Vagina (tissue), 2 donors: ENCODE data around the gene DNAH1. TPM values are rescaled to one million over a fixed set of nuclear protein-coding genes. Genes with fewer than 3 reads are reported as not detected.
"Not testable (repeated sequence)": the region's sequence is repeated elsewhere in the genome, so short reads cannot be mapped to it uniquely, and the experiment has no call there.

ENCODE experiments used
- DNase-seq, 2 donors: peaks; one replicate each; pipeline ENCODE4 v3.0.0-alpha.2; 2017; ENCODE audit errors: extremely low spot score in 2 of 2
- H3K27ac ChIP-seq: fragments of 200-600 bp; sonication (generic); one replicate; pipeline ENCODE4 v1.5.1; 2019
- H3K27me3 ChIP-seq: fragments of 200-600 bp; sonication (generic); one replicate; pipeline ENCODE4 v1.5.1; 2019
- H3K36me3 ChIP-seq, 2 donors: fragments of 200-600 bp; sonication (generic); one replicate each; pipeline ENCODE4 v1.5.1; 2017 to 2019
- H3K4me1 ChIP-seq: fragments of 200-600 bp; sonication (generic); one replicate; pipeline ENCODE4 v1.5.1; 2019
- H3K4me3 ChIP-seq, 2 donors: fragments of 200-600 bp; sonication (generic); 1 replicate in 1 of 2; 2 replicates in 1 of 2; pipeline ENCODE4 v1.5.1; 2016 to 2019
- H3K9me3 ChIP-seq: fragments of 200-600 bp; sonication (generic); one replicate; pipeline ENCODE4 v1.5.1; 2019
- CTCF ChIP-seq, 3 experiments: fragments of 450-650 bp in 2 of 3; fragments of 200-600 bp in 1 of 3; sonication (generic) in 1 of 3; IDR thresholded peaks; one replicate each; pipeline ENCODE4 v1.5.1; 2017 to 2019; ENCODE audit warnings: antibody characterized with exemption in 3 of 3, mild to moderate bottlenecking in 2 of 3, moderate library complexity in 2 of 3
- POLR2A ChIP-seq, 2 donors: fragments of 450-650 bp; IDR thresholded peaks; one replicate each; pipeline ENCODE4 v1.6.1; 2017; ENCODE audit warnings: antibody characterized with exemption in 2 of 2, mild to moderate bottlenecking in 2 of 2, moderate library complexity in 2 of 2
- POLR2AphosphoS5 ChIP-seq, 2 donors: sonication (generic); formaldehyde crosslinking; IDR thresholded peaks; one replicate each; pipeline ENCODE4 v1.9.0; 2017; ENCODE audit warnings: antibody characterized with exemption in 2 of 2, mild to moderate bottlenecking in 2 of 2, low read depth in 1 of 2; ENCODE audit not compliant: insufficient read depth in 1 of 2
- intact Hi-C: fragments of 100-400 bp; cut with DNase I; formaldehyde crosslinking; loops from one replicate; pipeline ENCODE4 v1.15.1; 2023
- total RNA-seq: library from RNA; depleted of rRNA; stranded (reverse); fragments of >200 nt; gene quantifications from one replicate; pipeline ENCODE4 v1.2.3, GENCODE V29; 2016

The DNAH1 gene
- total RNA-seq, 1 donor from 2014 or later, result 12.3 TPM

- no peak for DNase-seq
- H3K4me1 ChIP-seq, result no peaks in the 10 kb centered on the region
- no peak for TF ChIP-seq CTCF (IDR thresholded peaks at IDR 0.05)
- no peak for TF ChIP-seq POLR2AphosphoS5 (IDR thresholded peaks at IDR 0.05; ENCODE audit: insufficient read depth in 1 of 2, low read depth in 1 of 2)
- no peak for TF ChIP-seq POLR2A (IDR thresholded peaks at IDR 0.05)
- H3K36me3 ChIP-seq, result no peaks in the 10 kb centered on the region
- H3K27ac ChIP-seq, result no peak overlapping the region
- H3K27me3 ChIP-seq, result no peaks in the 10 kb centered on the region
- no peak overlapping the region for H3K4me3 ChIP-seq
- no peaks in the 10 kb centered on the region for H3K9me3 ChIP-seq
- intact Hi-C loops, result no loop called here
Observed at GRCh38 chr3:52328536-52329080, 12.5 kb downstream of the DNAH1 start.

GRCh38 chr3:52330194-52330805 is 14.2 kb downstream of the DNAH1 start:
- no peaks in the 10 kb centered on the region for H3K27me3 ChIP-seq
- H3K36me3 ChIP-seq, result no peaks in the 10 kb centered on the region
- TF ChIP-seq POLR2AphosphoS5 (IDR thresholded peaks at IDR 0.05; ENCODE audit: insufficient read depth in 1 of 2, low read depth in 1 of 2) (no peak), CTCF (IDR thresholded peaks at IDR 0.05) (no peak)
- intact Hi-C loops, result no loop called here
- no peaks in the 10 kb centered on the region for H3K9me3 ChIP-seq
- no peaks in the 10 kb centered on the region for H3K4me1 ChIP-seq
- no peak overlapping the region for H3K4me3 ChIP-seq
- no peak overlapping the region for H3K27ac ChIP-seq
- DNase-seq, result no peak

GRCh38 chr3:52331091-52331490 is 15.0 kb downstream of the DNAH1 start:
- intact Hi-C loops, result no loop called here
- Histone ChIP-seq H3K4me3 (no peak overlapping the region), H3K36me3 (no peaks in the 10 kb centered on the region), H3K27ac (no peak overlapping the region), H3K4me1 (no peaks in the 10 kb centered on the region), H3K9me3 (no peaks in the 10 kb centered on the region), H3K27me3 (no peaks in the 10 kb centered on the region)
- no peak for DNase-seq
- no peak for TF ChIP-seq POLR2A (IDR thresholded peaks at IDR 0.05)
- TF ChIP-seq CTCF (IDR thresholded peaks at IDR 0.05), result no peak
- TF ChIP-seq POLR2AphosphoS5 (IDR thresholded peaks at IDR 0.05; ENCODE audit: insufficient read depth in 1 of 2, low read depth in 1 of 2), result no peak

GRCh38 chr3:52331906-52332305 is 15.8 kb downstream of the DNAH1 start:
- TF ChIP-seq POLR2A (IDR thresholded peaks at IDR 0.05) (no peak), POLR2AphosphoS5 (IDR thresholded peaks at IDR 0.05; ENCODE audit: insufficient read depth in 1 of 2, low read depth in 1 of 2) (no peak), CTCF (IDR thresholded peaks at IDR 0.05) (no peak)
- H3K4me3 ChIP-seq, result no peak overlapping the region
- no peaks in the 10 kb centered on the region for H3K4me1 ChIP-seq
- H3K9me3 ChIP-seq, result no peaks in the 10 kb centered on the region
- no peak for DNase-seq
- no peaks in the 10 kb centered on the region for H3K27me3 ChIP-seq
- H3K27ac ChIP-seq, result no peak overlapping the region
- no peaks in the 10 kb centered on the region for H3K36me3 ChIP-seq
- intact Hi-C loops, result no loop called here

- Histone ChIP-seq H3K27me3 (no peaks in the 10 kb centered on the region), H3K27ac (no peak overlapping the region), H3K9me3 (no peaks in the 10 kb centered on the region), H3K4me3 (no peak overlapping the region), H3K4me1 (no peaks in the 10 kb centered on the region), H3K36me3 (no peaks in the 10 kb centered on the region)
- no peak for DNase-seq
- intact Hi-C loops, result no loop called here
- TF ChIP-seq POLR2A (IDR thresholded peaks at IDR 0.05), result no peak
- no peak for TF ChIP-seq POLR2AphosphoS5 (IDR thresholded peaks at IDR 0.05; ENCODE audit: insufficient read depth in 1 of 2, low read depth in 1 of 2)
- TF ChIP-seq CTCF (IDR thresholded peaks at IDR 0.05), result no peak
Observed at GRCh38 chr3:52333869-52334557, 17.9 kb downstream of the DNAH1 start.

GRCh38 chr3:52338131-52338530 is 22.0 kb downstream of the DNAH1 start:
- intact Hi-C loops, result loop anchor here (5.0 kb wide), 1 partner anchor 116 kb away; no protein-coding TSS in a partner anchor
- DNase-seq, H3K4me1 ChIP-seq, H3K27ac ChIP-seq, H3K9me3 ChIP-seq, H3K36me3 ChIP-seq, H3K27me3 ChIP-seq, H3K4me3 ChIP-seq: not testable (repeated sequence)
